HepG2 (cell line): ENCODE measurements around the gene PIKFYVE. TPM values are rescaled to one million over a fixed set of nuclear protein-coding genes. Genes with fewer than 3 reads are reported as not detected.

ENCODE experiments used
- CBFB ChIP-seq: sonication (generic); formaldehyde crosslinking; IDR thresholded peaks from 2 replicates; pipeline ENCODE4 v1.4.0; 2020; ENCODE audit warnings: missing genetic modification reagents
- CCAR2 ChIP-seq: fragments of 200-400 bp; formaldehyde crosslinking; optimal IDR thresholded peaks from 2 replicates; pipeline ENCODE3; 2018; ENCODE audit warnings: low read depth, mild to moderate bottlenecking, low read length, moderate library complexity
- CENPBD1 ChIP-seq: sonication (generic); formaldehyde crosslinking; IDR thresholded peaks from 2 replicates; pipeline ENCODE4 v1.8.0; 2022; ENCODE audit warnings: missing genetic modification reagents, low read depth, mild to moderate bottlenecking, borderline replicate concordance
- CENPX ChIP-seq: sonication (generic); formaldehyde crosslinking; IDR thresholded peaks from 2 replicates; pipeline ENCODE4 v1.9.0; 2021; ENCODE audit warnings: mild to moderate bottlenecking, missing genetic modification reagents, moderate library complexity
- E2F5 ChIP-seq: sonication (generic); formaldehyde crosslinking; conservative IDR thresholded peaks from 2 replicates; pipeline ENCODE4 v1.4.0; 2020; ENCODE audit warnings: missing genetic modification reagents
- HMGA1 ChIP-seq: sonication (generic); formaldehyde crosslinking; conservative IDR thresholded peaks from 2 replicates; pipeline ENCODE4 v1.4.0; 2020; ENCODE audit warnings: missing genetic modification reagents
- PRDM10 ChIP-seq: sonication (generic); formaldehyde crosslinking; IDR thresholded peaks from 2 replicates; pipeline ENCODE4 v1.4.0; 2020; ENCODE audit warnings: low read depth, missing genetic modification reagents
- ZFAT ChIP-seq: sonication (generic); formaldehyde crosslinking; conservative IDR thresholded peaks from 2 replicates; pipeline ENCODE4 v1.8.1; 2023; ENCODE audit warnings: missing genetic modification reagents, inconsistent platforms
- ZNF329 ChIP-seq: sonication (generic); formaldehyde crosslinking; IDR thresholded peaks from 2 replicates; pipeline ENCODE4 v1.9.0; 2021; ENCODE audit warnings: low read depth, mild to moderate bottlenecking, missing genetic modification reagents
- ZNF512B ChIP-seq: sonication (generic); formaldehyde crosslinking; IDR thresholded peaks from 2 replicates; pipeline ENCODE4 v1.5.1; 2020; ENCODE audit warnings: missing genetic modification reagents, mild to moderate bottlenecking, borderline replicate concordance
- ZNF552 ChIP-seq: sonication (generic); formaldehyde crosslinking; IDR thresholded peaks from 2 replicates; pipeline ENCODE4 v1.9.0; 2022; ENCODE audit warnings: missing genetic modification reagents, mild to moderate bottlenecking, borderline replicate concordance
- ZNF574 ChIP-seq: sonication (generic); formaldehyde crosslinking; IDR thresholded peaks from 2 replicates; pipeline ENCODE4 v1.4.0; 2020; ENCODE audit warnings: missing genetic modification reagents
- ZNF788 ChIP-seq: sonication (generic); formaldehyde crosslinking; IDR thresholded peaks from 2 replicates; pipeline ENCODE4 v1.5.0; 2020; ENCODE audit warnings: mild to moderate bottlenecking, missing genetic modification reagents, borderline replicate concordance
- polyA plus RNA-seq, 8 experiments: library from polyadenylated mRNA; depleted of rRNA in 3 of 8; stranded (reverse) in 7 of 8; unstranded in 1 of 8; fragments of >200 nt; fragmentation: Illumina TruSeq in 4 of 8; extraction: Trizol in 4 of 8; gene quantifications; 2 replicates each; pipeline versions ENCODE4 v1.2.1 to v1.2.3, GENCODE V29; 2011 to 2016; ENCODE audit warnings: low read depth in 4 of 8, missing spikeins in 1 of 8, mixed read lengths in 1 of 8; ENCODE audit not compliant: insufficient read depth in 1 of 8
- total RNA-seq, 5 experiments: library from RNA; depleted of rRNA; stranded (reverse); fragments of >200 nt; fragmentation: Illumina TruSeq; extraction: Trizol; gene quantifications; 2 replicates each; pipeline ENCODE4 v1.2.3, GENCODE V29; 2016; ENCODE audit warnings: low read depth in 1 of 5
- TF ChIP-seq, protein P1 (sequence below): sonication (generic); formaldehyde crosslinking; IDR thresholded peaks from 2 replicates; pipeline ENCODE4 v1.9.0; 2022; ENCODE audit warnings: missing genetic modification reagents, mild to moderate bottlenecking, borderline replicate concordance

The PIKFYVE gene
- total and polyA plus RNA-seq, 2 of the 13 experiments (the other 11 are each of a cell fraction or from before 2014, with no cell fraction given) = 20.2 to 21.7 TPM

DNA sequence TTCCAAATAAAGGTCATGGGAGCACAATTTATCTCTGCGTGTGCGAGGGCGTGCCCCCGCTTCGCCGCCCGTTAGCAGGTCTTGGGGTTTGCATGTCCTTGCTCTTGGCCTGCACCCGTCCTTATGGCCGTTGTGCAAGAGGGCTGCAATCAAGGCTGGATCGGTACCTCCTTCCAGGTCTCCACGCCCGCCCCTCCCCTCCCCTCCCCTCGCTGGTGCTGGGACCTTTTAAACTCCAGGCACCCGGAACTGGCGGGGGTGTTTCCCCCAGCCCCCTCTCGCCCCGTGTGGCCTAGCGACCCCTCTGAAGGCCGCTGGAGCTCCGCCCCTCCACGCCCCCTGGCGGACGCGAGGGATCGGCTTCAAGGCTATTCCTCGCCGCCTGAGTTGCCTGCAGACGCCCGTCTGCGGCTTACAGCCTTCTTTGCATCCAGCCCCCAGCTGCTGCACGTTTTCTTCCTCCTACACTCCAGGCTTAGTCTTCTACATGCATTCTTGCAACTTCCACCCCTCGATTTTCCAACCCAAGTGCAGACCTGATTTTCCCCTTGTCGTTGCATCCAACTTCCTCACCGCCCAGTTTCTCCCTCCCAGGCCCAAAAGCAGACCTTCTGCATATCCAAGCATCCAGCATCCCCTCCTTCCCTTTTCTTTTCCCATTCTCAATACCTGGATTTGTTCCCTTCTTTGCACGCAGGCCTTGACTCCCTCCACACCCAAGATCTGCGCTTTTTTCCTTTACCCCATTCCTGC, 11.8 kb upstream of the PIKFYVE start (continued):
- TF ChIP-seq, protein P1, sequence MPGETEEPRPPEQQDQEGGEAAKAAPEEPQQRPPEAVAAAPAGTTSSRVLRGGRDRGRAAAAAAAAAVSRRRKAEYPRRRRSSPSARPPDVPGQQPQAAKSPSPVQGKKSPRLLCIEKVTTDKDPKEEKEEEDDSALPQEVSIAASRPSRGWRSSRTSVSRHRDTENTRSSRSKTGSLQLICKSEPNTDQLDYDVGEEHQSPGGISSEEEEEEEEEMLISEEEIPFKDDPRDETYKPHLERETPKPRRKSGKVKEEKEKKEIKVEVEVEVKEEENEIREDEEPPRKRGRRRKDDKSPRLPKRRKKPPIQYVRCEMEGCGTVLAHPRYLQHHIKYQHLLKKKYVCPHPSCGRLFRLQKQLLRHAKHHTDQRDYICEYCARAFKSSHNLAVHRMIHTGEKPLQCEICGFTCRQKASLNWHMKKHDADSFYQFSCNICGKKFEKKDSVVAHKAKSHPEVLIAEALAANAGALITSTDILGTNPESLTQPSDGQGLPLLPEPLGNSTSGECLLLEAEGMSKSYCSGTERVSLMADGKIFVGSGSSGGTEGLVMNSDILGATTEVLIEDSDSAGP (CRISPR knock-in tag) = peak; percentile 88
- peak; percentile 75; the same call in 1 of the 2 replicates for TF ChIP-seq CBFB (CRISPR knock-in tag)
- TF ChIP-seq HMGA1 (CRISPR knock-in tag) = no peak
- peak; percentile 45; the same call in 1 of the 2 replicates for TF ChIP-seq ZNF552 (CRISPR knock-in tag)
- TF ChIP-seq CENPX (CRISPR knock-in tag) = no peak
- TF ChIP-seq CENPBD1 (CRISPR knock-in tag) = 0 out of 2 replicates have a peak, but pooled peaks have one; percentile 46
- TF ChIP-seq ZNF574 (CRISPR knock-in tag) = peak; percentile 91
- peak; percentile 82 for TF ChIP-seq ZNF788 (CRISPR knock-in tag)
- TF ChIP-seq E2F5 (CRISPR knock-in tag) = no peak
- TF ChIP-seq ZNF512B (CRISPR knock-in tag) = no peak
- no peak for TF ChIP-seq ZFAT
- TF ChIP-seq PRDM10 = peak; percentile 85; the same call in 1 of the 2 replicates
- peak; percentile 61 for TF ChIP-seq ZNF329 (CRISPR knock-in tag)
- peak; percentile 29 for TF ChIP-seq CCAR2
